ENCODE results near the gene PROX1.

Gene PROX1

DNA sequence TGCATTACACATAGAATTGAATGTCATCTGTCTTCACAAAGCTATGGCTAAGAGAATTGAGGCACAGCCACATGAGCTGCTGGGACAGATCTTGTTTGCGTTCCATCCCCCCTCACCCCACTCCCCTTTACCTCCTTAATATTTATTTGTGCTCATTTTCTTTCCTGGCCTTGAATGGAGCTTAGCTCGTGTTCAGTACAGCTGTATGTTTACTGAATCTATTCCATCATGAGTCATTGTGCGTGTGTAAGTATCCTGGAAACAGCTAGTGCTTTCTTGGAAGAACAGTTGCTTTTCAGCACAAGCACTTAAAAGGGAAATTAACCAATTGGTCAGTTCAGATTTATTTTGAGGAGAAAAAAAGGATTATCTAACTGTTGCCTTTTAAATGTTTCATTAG is 14.7 kb downstream of the PROX1 start:
- no peak for DNase-seq

DNA sequence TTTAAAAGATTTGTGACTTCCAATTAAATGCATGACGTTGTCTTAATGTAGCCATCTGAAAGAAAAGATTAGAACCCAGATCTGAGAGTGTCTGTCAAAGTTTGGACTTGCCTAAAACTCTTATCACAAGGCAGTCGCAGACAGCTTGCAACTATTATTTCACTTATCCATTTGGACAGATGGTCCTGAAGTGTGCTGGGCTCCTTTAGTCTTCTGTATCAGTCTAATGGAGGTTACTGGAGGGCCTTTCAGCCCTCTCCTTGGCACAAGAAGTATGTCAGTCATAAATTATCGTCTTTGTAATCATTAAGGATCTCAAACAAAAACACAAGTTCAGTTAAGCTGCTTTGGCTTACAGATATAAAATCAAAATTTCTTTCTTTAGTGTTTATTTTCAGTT is 15.5 kb downstream of the PROX1 start:
- no peak for DNase-seq

DNA sequence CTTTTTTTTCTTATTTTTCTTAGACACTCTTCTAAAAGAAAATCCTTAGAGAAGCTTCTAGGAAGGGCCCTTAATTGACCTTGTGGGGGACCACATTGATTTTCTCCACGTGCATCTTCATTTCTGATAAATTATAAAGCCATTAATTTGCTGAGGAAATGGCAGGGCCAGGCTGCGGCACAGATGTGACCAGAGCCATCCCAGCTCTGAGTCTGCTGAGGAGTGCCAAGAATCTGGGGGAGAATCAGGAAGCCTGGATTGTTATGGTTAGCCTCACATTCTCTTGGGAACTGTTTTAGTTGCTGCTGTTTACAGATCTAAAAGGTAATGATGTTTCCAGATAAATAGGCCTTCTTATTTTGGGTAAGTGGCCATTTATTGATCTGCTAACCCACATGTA is 16.2 kb downstream of the PROX1 start:
- DNase-seq = no peak

DNA sequence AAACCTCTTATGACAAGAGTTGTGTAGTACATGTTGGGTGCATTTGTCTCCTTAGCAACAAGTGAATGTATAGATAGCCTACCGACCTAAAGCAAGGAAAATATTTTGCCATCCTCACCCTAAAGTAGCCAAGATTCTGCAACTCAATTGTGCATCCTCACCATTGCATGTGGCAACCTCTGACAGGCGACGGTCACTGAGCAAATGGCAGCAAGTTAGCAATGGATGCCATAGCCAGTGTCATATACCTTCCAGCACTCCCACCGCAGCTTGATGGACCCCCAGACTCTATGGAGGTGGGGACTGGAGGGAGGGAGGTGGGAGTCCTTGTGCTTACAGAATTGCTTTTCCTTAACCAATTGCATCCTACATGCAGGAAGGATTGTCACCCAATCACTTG is 17.0 kb downstream of the PROX1 start:
- DNase-seq = no peak

DNA sequence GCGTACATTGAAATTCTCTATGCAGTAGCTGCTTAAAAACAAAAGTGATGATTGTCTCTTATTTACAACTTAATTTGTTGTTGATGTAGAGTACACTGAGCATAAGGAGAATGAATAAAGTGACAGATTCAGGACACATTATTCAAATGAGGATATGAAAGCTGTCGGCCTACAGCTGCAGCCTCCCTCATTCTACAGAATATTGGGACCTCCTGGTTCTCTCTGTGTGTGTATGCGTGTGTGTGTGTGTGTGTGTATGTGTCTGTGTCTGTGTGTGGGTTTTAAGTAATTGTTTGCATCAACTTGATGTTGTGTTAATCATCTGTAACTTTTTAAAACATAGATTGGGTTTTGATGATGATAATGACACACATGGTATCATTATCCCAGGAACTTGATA is 17.9 kb downstream of the PROX1 start:
- DNase-seq = no peak

DNA sequence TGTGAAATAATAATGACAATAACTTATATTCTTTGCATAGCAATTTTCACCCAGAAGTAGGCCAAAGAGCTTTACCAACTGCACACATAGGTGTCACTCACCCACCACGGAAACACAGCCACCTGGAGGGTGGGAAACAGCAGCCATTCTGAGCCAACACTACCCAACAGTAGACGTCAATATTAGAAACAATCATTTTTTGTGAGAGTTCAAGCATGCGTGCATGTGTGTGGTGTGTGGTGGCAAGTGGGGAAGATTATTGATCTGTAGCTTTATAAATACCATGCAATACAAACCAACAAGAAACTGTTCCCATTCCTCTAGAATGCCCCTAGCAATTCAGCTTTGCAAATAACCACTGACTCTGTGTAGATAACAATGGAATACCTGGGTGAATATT is 19.1 kb downstream of the PROX1 start:
- DNase-seq = no peak

- DNase-seq = no peak
These were observed 20.6 kb downstream of the PROX1 start for GRCh38 chr1:214008347-214008746.

- no peak for DNase-seq
These were observed 21.1 kb downstream of the PROX1 start for GRCh38 chr1:214008791-214009422.

GRCh38 chr1:214009423-214010196 is 21.8 kb downstream of the PROX1 start:
- no peak for DNase-seq

GRCh38 chr1:214010197-214010573 is 22.4 kb downstream of the PROX1 start:
- DNase-seq = no peak

DNA sequence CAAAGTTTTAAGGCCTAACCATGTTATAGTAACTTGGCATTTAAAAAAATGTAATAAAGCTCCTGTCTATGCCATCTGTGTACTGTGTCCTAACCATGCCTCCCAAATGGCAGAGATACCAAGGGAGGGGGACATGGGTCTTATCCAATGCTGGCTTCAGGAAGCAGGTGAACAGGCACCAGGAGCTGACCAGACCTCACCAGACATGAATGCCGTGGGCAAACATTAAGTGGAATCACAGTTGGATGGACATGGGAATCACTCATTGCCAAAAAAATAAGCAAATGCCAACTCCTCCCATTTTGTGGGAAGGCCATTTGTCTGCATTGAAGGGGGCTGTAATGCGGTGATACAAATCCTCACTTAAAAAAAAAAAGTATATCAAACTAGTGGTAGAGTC is 22.9 kb downstream of the PROX1 start:
- DNase-seq = no peak

- no peak for DNase-seq
These were observed 24.6 kb downstream of the PROX1 start for GRCh38 chr1:214012418-214012817.

GRCh38 chr1:214013614-214014377 is 26.0 kb downstream of the PROX1 start:
- no peak for DNase-seq

DNA sequence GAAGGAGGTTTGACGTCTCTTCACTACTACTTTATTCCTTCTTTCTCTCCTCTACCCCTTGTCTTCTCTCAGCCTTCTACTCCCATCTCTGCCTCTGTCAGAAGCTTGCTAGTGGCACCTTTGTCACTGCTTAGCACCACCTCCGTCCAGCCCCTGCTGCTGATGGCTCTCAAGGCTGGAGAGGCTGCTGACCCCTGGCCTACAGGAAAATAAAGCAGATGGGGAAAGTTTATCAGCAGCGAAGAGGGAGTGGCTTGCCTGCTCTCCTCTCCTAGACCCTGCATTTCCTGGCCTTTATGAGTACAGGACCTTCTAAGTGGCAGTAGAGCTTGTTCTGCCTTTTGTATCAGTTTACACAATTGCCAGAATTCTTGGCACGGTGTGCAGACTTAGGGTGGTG is 27.0 kb downstream of the PROX1 start:
- DNase-seq = no peak

DNA sequence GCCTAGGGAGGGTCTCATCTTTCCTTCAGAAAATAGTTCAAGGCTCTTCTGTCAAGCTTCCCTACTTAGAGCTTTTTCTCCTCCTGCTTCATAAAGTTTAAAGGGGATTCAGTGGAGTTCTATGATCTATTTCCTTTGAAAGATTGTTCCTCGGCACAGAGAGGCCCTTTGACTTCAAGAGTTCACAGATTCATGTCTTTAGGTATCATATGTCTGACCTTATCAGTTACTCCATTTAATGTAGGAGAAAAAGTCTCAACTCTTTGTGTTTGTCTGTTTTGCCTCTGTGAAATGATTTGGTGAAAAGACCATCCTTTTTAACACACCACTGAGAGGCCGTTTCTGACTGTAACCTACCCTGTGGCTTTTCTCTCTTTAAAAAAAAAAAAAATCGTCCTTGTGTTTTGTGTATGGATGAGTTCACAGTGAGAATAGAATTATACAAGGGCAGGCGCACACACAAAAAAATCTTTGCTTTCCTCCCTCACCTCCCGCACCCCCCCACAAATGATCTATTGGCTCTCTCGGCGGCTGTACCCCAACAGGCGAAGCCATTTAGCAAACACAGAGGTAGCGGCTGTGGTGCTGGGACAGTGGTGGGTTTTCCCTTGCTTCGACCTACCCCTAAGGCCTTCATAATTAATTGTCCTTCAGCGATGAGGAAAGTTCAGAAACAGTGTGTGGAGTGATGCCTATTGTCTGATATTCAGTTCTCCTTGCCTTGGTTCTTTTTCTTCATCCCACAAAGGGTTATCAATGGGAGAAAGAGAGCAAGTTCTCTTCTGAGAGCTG is 29.6 kb downstream of the PROX1 start:
- no peak for DNase-seq

DNA sequence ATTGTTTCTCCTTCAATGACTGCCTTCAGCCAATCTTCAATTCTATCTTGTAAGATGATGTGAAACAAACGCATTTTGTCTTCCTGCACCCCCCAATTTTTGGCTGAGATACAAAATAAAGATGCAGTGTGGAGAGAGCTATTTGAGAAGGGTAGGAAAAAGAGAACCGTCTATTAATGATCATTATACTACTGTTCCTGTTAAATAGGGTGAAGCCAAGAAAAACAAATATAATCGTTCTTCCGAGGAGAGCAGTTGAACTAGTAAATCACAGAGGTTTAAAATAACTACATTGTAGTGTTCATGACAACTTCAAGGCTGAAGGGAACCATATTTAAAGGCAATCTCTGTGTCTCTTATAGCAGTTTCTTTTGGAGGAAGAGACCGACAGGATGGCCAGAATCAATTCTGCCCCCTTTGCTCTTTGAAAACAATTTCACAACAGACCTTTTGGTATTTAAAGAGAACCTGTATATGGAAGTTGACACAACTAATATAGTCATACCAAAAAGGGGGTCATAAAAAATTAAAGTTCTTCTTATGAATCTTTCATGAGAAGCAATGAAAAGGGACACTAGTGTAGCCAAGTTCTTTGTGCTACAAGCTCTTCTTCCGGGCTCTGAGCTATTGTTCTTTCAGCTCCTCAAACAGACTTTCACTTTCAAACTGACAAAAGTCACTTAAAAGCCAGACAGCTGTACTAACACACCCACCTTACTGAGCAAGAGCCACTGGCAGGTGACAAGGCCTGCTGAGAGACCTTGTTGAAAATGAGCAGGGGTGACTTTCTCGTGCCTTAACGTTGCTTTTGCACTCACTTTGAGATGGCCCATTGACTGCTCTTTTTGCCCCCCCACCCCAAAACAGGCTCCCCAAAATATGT is 30.9 kb downstream of the PROX1 start:
- DNase-seq = no peak

- no peak for DNase-seq
These were observed 31.7 kb downstream of the PROX1 start for GRCh38 chr1:214019499-214019898.

DNA sequence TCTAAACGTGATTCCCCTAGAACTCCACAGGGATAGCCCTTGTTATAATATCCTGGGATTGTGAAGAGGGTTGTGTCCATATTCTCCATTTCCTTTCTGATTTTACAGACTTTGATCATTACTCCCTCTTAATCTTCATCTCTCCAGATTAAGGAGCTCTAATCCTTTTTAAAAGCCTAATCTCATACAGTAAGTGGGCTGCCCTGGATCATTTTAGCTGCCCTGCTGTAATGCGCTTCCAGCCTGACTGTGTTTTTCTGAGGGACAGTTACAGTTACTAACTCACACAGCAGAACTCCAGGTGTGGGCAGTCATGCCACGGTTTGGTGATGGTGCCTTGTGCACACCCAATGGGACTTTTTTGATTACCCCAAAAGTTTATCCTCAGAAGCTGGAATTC is 33.5 kb downstream of the PROX1 start:
- DNase-seq = no peak

GRCh38 chr1:214022229-214022791 is 34.5 kb downstream of the PROX1 start:
- no peak for DNase-seq

DNA sequence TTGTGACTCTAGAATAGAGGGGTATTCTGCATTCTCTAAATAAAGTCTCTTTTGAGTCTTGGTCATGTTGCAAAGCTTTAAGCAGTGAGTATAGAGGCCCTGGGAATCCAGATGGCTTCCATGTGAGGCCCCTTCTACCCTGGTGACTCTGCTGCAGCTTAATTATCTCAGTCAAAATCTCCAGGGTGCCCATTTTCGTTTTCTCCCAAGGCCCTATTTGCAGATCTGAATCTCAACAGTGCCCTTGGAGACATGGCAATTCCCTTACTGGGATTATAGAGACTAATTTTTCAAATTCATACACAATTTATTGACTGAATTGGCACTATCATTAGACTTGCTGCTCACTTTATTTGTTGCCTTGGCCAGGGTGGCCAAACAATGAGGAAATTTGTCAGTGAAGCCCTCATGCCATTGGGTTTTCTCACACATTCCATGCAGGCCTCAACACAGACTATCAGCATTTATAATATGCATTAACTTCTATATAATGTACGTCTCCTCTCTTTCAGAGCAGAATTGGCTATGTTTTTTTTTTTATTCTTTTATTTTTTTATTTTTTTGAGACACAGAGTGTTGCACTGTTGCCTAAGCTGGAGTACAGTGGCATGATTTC is 35.1 kb downstream of the PROX1 start:
- DNase-seq = no peak

DNA sequence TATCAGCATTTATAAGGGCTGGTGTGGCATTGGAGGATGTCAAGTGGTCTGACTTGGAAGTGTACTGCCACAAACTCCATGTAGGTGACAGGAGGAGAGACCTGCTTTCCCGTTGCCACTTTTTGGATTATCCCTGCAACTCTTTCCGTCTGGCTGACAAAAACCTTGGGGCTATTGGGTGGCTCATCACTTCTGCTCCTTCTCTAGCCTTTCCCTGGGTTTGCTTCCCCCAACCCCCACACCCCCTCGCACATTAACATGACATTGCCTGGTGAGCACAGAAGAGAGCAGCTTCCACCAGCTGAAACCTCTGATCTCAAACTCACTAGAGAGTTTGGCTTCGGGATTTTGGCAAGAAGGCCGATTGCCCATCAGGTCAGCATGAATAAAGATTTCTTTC is 39.2 kb downstream of the PROX1 start:
- DNase-seq = no peak
